Tibial nerve (tissue), 3 donors: Measurements from ENCODE around the gene MYH7.

Source experiments
- POLR2A ChIP-seq, 2 donors: fragments of 450-650 bp; IDR thresholded peaks; one replicate each; pipeline ENCODE4 v1.6.1; 2017; ENCODE audit warnings: antibody characterized with exemption in 2 of 2, mild to moderate bottlenecking in 2 of 2, moderate library complexity in 2 of 2
- TF ChIP-seq, protein P1 (sequence below), 5 experiments: fragments of 200-600 bp in 3 of 5; fragments of 450-650 bp in 2 of 5; sonication (generic) in 3 of 5; IDR thresholded peaks; one replicate each; pipeline ENCODE4 v1.5.1; 2016 to 2019; ENCODE audit warnings: antibody characterized with exemption in 5 of 5, mild to moderate bottlenecking in 3 of 5, moderate library complexity in 2 of 5

DNA sequence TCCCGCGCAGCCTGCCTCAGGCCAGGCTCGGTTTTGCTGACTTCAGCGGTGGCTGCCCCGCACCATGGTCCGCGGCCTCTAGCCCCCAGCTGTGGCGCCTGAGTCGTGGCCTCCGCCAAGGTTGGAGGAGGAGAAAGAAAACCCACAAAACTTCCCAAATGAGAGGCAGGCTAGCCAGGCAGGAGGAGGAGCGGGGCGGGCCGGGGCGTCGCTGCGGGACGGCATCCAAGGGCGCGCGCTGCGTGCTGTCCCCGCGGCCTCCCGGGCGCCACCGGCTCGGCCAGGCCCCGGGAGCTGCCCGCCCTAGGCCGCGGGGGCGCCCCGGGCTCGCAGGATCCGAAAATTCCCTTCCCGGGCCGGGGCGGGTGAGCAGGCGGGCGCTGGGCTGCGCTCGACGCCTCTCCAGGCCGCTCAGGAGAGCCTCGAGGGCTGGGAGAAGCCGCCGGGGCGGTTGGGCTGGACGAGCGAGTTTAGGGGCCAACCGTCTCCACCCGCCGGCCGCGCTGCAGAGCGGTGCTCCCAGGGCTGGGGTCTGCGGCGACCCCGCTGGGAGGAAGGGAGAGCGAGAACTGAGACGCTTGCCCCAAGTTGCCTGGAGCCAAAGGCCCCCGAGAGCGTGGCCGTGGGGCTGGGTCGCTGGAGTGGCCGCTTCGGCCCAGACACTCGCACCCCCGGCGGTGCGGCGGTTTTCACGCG lies 70.3 kb downstream of the MYH7 start, which contains the start of gene EFS:
- TF ChIP-seq, protein P1, sequence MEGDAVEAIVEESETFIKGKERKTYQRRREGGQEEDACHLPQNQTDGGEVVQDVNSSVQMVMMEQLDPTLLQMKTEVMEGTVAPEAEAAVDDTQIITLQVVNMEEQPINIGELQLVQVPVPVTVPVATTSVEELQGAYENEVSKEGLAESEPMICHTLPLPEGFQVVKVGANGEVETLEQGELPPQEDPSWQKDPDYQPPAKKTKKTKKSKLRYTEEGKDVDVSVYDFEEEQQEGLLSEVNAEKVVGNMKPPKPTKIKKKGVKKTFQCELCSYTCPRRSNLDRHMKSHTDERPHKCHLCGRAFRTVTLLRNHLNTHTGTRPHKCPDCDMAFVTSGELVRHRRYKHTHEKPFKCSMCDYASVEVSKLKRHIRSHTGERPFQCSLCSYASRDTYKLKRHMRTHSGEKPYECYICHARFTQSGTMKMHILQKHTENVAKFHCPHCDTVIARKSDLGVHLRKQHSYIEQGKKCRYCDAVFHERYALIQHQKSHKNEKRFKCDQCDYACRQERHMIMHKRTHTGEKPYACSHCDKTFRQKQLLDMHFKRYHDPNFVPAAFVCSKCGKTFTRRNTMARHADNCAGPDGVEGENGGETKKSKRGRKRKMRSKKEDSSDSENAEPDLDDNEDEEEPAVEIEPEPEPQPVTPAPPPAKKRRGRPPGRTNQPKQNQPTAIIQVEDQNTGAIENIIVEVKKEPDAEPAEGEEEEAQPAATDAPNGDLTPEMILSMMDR (IDR thresholded peaks at IDR 0.05): no peak
- peak in 1 of 2 donors; percentile 54 for TF ChIP-seq POLR2A (IDR thresholded peaks at IDR 0.05)
